AML-193 (cell line): ENCODE results near the gene DUSP15.
"Not testable (repeated sequence)": the region's sequence is repeated elsewhere in the genome, so short reads cannot be mapped to it uniquely, and the experiment has no call there.

Experiments used
- DNase-seq, 2 experiments: peaks; one replicate each; lab custom pipeline; 2025; lab: John Stamatoyannopoulos, UW

The DUSP15 gene, protein sequence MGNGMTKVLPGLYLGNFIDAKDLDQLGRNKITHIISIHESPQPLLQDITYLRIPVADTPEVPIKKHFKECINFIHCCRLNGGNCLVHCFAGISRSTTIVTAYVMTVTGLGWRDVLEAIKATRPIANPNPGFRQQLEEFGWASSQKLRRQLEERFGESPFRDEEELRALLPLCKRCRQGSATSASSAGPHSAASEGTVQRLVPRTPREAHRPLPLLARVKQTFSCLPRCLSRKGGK

GRCh38 chr20:31869942-31870725 is at the start of gene DUSP15, which contains the start of gene TTLL9:
Gene DUSP15 (minus strand): TSS chr20:31870527. CDS start chr20:31870337, 190 bp downstream.
Gene TTLL9 (plus strand): TSS chr20:31870634. CDS start chr20:31871127, 493 bp downstream.
- no peak for DNase-seq

DNA sequence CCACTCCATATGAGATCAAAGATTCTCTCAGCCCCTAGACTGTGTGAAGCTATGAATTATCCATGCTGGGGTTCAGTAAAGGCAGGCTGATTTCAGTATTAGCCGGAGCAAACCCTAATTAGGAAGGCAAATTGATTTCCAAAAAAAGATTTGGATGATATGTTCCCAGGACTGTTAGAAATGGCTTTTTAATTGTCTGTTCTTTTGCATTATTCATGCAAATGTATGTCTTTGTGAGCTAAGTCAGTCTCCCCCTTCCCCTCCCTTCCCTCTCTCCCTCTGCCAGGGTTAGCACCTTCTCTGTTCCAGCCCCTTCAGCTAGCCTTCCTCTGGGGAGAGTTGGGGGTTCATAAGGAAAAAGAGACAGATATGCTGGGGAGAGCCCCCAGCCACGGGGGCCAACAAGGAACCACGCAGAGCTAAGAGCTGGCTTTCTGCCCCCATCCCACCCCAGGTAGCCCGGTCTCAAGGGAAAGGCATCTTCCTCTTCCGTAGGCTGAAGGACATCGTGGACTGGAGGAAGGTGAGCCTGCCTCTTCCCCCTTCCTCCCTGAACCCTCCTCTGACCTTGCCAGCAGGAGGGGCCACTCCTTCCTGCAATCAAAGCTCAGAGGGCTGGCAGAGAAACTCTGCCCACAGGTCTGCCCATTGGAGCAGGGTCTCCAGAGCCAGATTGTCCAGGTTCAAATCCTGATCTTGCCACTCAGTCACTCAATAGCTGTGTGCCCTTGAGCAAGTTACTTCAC is 49.3 kb upstream of the DUSP15 start:
- no peak for DNase-seq

DNA sequence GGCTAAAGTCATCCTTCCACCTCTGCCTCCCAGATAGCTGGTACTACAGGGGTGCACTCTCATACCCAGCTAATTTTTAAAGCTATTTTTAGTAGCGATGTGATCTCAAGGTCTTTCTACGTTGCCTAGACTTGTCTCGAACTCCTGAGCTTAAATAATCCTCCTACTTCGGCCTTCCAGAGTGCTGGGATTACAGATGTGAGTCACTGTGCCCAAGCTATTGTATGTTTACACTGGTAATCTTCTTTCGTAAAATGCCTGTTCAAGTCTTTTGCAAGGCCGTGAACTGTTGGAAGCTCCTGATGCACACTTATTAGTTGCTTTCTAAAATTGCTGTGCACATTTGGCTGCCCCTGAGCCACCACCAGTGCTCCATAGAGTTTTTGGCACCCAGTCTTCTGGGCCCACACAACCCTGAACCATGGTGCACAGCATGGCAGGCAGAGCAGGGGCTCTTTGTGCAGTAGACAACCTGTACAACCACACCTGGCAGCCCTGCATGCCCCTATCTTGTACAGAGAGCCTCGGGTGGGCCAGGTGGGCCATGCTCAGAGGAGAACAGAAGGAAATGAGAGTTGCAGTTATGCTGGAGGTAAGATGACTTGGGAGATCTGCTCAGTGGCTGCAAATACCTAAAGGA is 48.3 kb upstream of the DUSP15 start:
- DNase-seq: no peak

DNA sequence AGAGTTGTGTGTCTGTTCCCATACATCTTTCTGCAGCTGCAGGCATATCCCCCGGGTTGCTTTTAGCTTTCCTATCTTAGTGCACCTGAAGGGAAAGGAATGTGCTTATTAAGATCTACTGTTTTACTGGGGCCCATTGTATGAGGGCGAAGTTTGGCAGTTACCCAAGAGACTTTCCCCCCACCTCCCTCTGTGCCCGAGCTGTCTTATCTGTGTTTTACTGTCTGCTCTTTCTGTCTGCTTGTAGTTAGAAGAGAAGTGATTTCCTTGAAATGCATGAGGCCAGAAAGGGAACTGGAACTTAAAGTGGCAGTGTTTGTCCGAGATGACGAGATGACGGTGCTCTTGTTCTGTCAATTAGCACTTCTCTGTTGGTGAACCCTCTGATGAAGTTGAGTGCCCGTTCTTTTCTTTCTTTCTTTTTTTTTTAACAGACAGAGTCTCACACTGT is 47.7 kb upstream of the DUSP15 start:
- not testable (repeated sequence) for DNase-seq

GRCh38 chr20:31916708-31917107 is 46.4 kb upstream of the DUSP15 start:
- DNase-seq: no peak

- DNase-seq: no peak
These were observed 45.4 kb upstream of the DUSP15 start for GRCh38 chr20:31915491-31916280.

DNA sequence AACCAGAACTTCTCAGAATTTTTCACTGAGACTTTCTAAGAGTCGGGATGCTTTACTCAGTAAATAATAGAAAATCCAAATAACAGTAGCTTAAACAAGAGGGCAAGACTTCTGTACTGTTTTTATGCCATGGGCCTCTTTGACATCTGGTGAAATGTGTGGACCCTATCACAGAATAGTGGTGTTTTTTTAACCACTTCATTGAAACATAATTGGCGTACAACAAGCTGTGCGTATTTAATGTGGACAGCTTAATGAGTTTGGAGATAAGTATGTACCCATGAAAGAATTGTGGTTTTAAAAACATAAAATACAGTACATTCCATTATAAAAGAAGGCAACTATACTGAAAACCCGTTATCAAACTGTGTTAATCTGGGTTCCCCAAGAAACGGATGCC is 43.8 kb upstream of the DUSP15 start:
- DNase-seq: no peak

GRCh38 chr20:31913431-31914157 is 43.3 kb upstream of the DUSP15 start:
- DNase-seq: no peak

DNA sequence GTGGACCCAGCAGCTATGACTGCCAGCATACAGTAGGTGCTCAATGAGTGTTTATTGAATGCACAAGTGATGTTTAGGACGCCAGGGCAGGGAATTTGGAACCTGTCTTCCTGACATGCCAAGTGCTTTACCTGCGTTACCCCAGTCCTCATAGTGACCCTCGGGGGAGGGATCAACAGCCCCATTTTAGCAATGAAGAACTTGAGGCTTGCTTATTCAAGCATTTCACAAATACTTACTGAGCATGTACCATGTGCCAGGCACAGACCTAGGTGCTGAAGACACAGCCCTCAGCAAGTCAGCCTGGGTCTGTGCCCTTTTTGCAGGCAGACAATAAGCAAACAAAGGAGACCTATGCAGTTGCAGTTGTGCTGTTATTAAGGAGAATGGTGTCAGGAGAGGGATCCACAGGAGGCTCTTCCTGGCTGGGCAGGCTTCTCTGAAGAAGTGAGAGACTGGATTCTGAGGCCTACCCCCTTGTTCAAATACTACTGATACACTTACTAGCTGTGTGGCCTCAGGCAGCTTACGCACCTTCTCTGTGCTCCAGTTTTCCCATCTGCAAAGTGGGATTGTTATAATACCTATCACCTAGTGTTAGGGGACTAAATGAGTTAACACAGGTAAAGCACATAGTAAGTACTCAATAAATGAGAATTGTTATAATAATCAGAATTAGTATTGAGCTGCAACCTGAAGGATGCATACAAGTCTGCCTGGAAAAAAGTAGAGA is 39.9 kb upstream of the DUSP15 start:
- DNase-seq: no peak

GRCh38 chr20:31909253-31910070 is 39.1 kb upstream of the DUSP15 start:
- DNase-seq: no peak

GRCh38 chr20:31908424-31908823 is 38.1 kb upstream of the DUSP15 start:
- DNase-seq: no peak

DNA sequence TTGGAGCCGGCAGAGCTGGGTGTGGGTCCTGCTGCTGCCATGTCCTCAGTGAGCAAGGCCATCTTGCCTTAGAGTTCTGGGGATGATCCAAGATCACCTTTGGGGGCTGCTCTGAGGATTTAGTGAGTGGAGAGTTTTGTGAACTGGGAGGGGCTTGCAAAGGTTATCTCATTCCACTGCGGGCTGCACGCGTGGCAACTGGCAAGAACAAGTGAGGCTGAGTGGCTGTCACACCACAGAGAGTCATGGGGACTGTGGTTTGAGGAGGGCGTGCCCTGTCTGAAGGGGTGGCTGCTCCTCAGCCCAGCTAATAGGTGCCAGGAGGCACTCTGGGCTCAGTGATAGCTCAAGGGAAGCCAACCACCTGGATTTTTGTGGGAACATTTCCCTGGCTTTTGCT is 37.7 kb upstream of the DUSP15 start:
- DNase-seq: no peak

- no peak for DNase-seq
These were observed 36.7 kb upstream of the DUSP15 start for GRCh38 chr20:31907046-31907445.

DNA sequence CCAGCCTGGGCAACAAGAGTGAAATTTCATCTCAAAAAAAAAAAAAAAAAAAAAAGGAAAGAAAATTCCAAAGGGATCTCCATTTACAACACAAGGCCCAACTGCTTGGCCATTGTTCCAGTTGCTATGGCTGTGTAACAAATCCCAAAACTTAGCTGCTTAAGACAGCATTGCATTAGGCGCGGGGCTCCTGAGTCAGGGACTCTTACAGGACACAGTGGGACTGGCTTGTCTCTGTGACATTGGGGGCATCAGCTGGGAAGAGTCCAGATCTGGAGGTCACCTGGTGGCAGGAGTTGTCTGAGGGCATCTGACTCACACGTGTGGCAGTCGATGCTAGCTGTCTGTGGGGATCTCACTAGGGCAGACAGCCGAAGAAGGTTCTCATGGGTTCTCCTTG is 35.7 kb upstream of the DUSP15 start:
- no peak for DNase-seq

DNA sequence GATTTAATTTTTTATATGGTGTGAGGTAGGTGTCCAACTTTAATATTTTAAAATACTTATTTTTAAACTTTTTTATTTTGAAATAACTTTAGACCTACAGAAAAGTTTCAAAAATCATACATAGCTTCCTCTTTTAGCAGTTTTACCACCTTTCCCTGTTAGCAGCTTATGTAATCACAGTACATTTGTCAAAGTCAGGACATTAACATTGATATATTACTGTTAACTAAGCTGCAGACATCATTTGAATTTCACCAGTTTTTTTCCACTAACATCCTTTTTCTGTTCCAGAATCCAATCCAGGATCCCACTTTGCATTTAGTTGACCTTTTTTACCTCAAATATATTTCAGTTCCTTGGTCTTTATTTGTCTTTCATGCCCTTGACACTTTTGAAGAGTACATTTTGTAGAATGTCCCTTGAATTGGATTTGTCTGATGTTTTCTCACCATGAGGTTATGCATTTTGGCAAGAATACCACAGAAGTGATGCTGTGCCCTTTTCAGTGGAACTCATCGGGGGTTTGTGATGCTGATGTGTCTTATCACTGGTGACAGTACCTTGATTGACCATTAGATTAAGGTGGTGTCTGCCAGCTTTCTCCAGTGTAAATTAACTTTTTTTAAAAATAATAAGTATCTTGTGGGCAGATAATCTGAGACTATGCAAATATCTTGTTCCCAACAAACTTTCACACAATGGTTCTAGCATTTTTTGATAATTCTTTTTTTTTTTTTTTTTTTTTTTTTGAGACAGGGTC is 33.5 kb upstream of the DUSP15 start:
- DNase-seq: no peak

DNA sequence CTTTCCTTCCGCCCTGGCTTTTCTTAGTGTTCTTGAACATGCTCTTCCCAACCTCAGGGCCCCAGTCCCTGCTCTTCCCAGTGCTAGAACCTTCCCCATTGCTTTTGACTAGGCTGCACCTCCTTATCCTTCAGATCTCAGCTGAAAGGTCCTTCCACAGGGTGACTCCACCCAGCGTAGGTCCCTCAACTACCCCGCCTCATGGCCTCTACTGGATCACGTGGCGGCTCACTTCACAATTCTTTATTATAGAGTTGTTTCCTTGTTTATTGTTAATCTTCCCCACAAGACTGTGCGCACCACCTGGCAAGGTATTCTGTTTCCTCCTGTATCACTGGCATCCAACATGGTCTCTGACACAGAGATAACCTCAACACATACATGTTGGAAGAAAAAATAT is 31.3 kb upstream of the DUSP15 start:
- DNase-seq: no peak

- DNase-seq: no peak
These were observed 27.2 kb upstream of the DUSP15 start for GRCh38 chr20:31897541-31897940.

DNA sequence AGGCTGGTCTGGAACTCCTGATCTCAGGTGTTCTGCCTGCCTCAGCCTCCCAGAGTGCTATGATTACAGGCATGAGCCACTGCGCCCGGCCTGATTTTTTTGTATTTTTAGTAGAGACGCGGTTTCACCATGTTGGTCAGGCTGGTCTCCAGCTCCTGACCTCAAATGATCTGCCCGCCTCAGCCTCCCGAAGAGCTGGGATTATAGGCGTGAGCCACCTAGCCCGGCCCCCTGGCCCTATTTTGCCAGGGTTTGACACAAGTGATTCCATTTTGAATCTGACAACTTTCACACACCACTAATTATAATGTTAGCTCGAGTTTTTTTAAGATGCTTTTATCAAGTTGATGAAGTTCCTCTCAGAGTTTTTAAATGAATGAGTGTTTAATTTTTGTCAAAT is 25.7 kb upstream of the DUSP15 start:
- DNase-seq: no peak
